Neural progenitor cell (in vitro differentiated cells): ENCODE data around the gene ZNF417.

Source experiments
- EZH2 ChIP-seq: fragments of 200-600 bp; sonication (generic); IDR thresholded peaks from 2 replicates; pipeline ENCODE4 v1.6.1; 2017; ENCODE audit warnings: antibody characterized with exemption, mild to moderate bottlenecking, moderate library complexity
- EZH2phosphoT487 ChIP-seq: fragments of 200-600 bp; sonication (generic); IDR thresholded peaks from 2 replicates; pipeline ENCODE4 v1.6.1; 2017; ENCODE audit warnings: antibody characterized with exemption
- TF ChIP-seq, protein P1 (sequence below): fragments of 200-600 bp; sonication (generic); IDR thresholded peaks from 2 replicates; pipeline ENCODE4 v1.5.1; 2017; ENCODE audit warnings: antibody characterized with exemption, mild to moderate bottlenecking

DNA sequence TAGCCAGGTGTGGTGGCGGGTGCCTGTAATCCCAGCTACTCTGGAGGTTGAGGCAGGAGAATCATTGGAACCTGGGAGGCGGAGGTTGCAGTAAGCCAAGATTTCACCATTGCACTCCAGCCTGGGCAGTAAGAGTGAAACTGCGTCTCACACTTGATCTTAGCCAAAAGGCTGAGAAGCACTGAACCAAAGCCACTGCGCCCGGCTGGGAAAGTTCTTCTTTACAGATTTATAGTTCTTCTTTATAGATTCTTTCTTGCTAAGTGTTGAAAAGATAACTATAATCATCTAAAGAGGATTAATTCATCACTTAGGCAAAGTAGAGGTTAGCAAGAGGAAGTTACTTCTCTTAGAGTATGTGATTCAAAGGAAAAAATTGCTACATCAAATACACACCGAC, 11.1 kb downstream of the ZNF417 start:
- TF ChIP-seq, protein P1, sequence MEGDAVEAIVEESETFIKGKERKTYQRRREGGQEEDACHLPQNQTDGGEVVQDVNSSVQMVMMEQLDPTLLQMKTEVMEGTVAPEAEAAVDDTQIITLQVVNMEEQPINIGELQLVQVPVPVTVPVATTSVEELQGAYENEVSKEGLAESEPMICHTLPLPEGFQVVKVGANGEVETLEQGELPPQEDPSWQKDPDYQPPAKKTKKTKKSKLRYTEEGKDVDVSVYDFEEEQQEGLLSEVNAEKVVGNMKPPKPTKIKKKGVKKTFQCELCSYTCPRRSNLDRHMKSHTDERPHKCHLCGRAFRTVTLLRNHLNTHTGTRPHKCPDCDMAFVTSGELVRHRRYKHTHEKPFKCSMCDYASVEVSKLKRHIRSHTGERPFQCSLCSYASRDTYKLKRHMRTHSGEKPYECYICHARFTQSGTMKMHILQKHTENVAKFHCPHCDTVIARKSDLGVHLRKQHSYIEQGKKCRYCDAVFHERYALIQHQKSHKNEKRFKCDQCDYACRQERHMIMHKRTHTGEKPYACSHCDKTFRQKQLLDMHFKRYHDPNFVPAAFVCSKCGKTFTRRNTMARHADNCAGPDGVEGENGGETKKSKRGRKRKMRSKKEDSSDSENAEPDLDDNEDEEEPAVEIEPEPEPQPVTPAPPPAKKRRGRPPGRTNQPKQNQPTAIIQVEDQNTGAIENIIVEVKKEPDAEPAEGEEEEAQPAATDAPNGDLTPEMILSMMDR, result no peak
- TF ChIP-seq EZH2, result no peak
- TF ChIP-seq EZH2phosphoT487, result no peak
